Glomerular endothelial cell (primary cell): Measurements from ENCODE around the gene RNF183. TPM values are rescaled to one million over a fixed set of nuclear protein-coding genes. Genes with fewer than 3 reads are reported as not detected.
A peak's percentile ranks its signal among the peaks of the same experiment; 100 is the strongest.

Experiments used
- DNase-seq: peaks from one replicate; pipeline ENCODE4 v3.0.0-alpha.2; 2011; ENCODE audit warnings: low read depth, low spot score; ENCODE audit errors: extremely low read depth
- total RNA-seq: library from RNA; depleted of rRNA; stranded (reverse); fragments of >200 nt; gene quantifications from 2 replicates; pipeline ENCODE4 v1.2.3, GENCODE V29; 2015

Gene RNF183, protein sequence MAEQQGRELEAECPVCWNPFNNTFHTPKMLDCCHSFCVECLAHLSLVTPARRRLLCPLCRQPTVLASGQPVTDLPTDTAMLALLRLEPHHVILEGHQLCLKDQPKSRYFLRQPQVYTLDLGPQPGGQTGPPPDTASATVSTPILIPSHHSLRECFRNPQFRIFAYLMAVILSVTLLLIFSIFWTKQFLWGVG
- not detected in 2 replicates for total RNA-seq

DNA sequence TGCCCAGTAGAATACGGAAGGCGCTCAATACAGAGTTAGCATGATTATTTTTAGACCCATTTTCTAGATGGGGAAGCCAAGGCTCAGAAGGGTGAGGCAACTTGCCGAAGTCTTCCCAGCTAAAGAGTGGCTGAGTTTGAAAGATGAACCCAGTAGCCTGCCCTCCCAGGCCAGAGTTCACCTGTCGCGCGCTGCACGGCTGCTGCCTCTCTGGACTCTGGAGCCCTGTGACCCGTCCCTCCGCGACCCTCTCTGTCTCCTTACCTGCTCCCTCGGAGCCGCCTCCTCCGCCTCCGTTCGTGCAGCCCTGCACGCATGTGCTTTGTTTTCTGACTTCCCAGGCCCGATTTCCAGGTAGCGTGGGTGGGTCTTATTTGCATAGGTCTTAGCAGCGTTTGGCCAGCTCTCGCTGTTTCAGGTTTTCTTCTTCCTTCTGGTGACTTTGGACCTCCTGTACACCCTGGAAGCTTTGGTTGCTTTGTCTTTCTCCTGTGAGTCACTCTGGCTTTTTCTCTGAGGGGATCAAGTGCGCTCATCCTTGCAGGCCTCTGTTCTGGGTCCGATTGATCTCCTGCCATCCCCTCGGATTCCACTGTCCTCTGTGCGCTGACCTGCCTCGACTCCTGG is at the start of gene RNF183:
TSS of gene RNF183 (minus strand) at position 585 of the 627 bp plus-strand sequence. CDS start 5,192 bp downstream, outside the sequence.
- no peak for DNase-seq

DNA sequence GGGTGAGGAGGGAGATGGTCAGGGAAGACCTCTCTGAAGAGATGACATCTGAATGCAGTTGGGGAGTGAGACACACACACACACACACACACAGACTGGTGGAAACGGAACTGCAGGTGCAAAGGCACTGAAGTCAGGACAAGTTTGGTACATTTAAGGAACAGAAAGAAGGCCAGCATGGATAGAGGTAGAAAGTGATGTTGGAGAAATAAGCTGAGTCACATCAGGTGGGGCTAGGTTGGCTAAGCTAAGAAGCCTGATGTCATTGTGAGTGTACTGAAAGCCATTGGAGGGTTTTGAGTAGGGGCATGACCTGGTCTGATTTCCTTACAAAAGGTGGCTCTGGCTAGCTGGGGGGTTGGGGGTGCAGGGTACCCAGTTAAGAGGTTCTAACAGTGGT is 49.2 kb upstream of the RNF183 start:
- no peak for DNase-seq

DNA sequence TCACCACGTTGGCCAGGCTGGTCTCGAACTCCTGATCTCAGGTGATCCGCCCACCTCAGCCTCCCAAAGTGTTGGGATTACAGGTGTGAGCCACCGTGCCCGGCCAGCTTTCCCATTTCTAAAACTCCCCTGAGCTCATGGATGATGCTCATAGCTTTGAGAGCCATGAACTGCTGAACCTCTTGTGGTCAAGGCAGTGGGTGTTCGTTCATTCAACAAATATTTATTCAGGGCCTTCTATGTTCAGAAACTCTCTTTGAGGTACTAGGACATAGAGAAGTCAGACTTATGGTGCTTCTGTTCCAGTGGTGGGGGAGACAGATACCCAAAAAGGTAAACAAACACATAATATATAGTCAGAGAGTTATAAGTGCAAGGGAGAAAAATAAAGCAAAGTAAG is 48.8 kb upstream of the RNF183 start:
- DNase-seq = no peak

DNA sequence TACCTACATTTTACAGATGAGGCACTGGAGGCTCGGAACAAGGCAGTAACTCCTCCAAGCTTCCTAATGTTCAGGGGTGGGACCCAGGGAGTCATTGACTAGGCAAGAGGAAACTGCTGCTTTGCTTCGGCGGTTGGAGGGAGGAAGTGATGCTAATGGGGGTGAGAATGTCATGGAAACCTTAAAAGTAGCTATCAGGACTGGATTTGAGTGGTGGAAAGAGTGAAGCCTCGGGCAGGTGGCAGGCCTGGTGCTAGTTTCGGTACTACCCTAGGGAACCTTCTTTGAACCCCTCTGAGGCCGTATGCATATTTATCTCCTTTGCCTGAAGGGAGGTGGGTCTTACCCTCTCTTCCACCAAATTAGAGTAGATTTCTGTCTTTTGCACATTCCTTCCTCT is 47.8 kb upstream of the RNF183 start:
- no peak for DNase-seq

DNA sequence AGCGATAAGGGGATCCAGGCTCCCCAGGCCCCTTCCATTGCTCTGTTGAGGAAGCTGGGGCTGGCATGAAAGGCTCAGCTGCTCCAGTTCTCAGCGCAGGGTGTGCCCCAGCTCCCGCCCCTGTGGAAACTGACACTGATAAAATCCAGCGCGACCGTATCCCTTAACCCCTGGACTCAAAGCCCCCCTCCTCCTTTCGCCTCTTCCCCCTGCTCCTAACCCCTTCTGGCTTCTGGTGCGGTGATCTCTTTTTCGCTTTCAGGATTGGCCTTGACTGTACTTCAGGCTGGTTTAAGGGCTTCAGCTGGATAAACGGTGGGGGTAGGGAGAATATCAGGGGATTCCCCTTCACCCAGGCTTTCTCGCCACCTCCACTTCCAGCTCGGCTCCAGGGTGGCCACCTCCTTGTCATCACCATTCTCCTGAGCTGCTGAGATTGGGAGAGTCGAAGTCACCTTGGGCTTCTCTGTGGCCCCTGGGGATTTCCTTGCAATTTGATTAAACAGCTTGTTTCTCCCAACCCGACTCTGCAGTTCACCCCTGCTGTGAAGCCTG is 47.0 kb upstream of the RNF183 start:
- no peak for DNase-seq

DNA sequence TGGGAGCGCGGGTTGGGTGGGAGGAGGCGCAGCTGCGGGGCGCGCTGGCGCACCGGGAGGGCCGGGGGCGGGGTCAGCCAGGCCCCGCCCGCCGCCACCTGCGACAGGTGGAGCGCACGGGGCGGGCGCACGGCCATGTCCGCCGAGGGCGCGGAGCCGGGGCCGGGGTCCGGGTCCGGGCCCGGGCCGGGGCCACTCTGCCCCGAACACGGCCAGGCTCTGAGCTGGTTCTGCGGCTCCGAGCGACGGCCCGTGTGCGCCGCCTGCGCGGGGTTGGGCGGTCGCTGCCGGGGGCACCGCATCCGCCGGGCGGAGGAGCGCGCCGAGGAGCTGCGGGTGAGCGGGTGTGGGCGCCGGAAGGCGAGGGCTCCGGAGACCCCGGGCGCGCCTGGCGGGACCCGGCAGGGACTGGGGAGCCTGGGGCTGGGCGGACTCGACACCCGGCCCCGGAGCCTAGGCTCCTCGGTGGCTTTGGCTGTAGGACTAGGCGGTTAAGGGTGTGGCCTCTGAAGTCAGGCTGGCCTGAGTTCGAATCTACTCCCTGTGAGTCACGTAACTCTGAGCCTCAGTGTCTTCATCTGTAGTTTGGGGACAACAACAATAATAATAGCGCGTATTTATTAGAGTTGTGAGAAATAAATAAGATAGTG is 46.4 kb upstream of the RNF183 start, which contains the start of gene BSPRY:
TSS of gene BSPRY (plus strand) at position 97 of the 650 bp plus-strand sequence. CDS start at position 136, 39 bp downstream.
- DNase-seq = no peak

DNA sequence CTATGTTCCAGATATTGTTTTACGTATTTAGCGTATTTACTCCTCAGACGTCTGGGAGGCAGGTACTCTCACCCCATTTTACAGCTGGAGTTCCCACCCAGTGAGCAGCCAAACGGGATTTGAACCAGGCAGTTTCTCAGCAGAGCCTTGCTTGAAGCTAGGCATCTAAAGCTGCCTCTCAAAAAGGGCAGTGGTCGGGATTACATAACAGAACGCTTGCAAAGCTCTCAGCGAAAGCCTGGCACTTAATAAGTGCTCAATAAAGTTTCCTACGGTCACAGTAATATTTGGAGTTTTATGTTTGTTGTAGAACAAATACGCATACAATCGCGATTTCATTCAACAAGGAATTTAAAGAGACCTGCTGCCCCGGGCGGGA is 45.9 kb upstream of the RNF183 start:
- DNase-seq = no peak

DNA sequence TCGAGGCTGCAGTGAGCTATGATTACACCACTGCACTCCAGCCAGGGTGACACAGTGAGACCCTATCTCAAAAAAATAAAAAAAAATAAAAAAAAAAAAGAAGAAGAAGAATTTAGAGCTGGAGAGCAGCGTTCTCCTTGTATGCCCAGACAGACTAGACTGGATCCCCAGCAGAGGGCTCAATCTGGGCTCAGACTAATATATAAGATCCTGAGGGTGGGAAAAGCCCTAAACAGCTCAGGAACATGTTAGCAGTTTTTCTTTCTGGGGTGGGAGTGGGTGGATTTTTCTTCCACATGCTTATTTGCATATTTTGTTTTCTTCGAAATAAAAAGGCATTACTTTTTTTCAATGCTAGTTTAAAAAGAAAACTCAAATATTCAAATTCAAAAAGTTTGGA is 45.3 kb upstream of the RNF183 start:
- no peak for DNase-seq

DNA sequence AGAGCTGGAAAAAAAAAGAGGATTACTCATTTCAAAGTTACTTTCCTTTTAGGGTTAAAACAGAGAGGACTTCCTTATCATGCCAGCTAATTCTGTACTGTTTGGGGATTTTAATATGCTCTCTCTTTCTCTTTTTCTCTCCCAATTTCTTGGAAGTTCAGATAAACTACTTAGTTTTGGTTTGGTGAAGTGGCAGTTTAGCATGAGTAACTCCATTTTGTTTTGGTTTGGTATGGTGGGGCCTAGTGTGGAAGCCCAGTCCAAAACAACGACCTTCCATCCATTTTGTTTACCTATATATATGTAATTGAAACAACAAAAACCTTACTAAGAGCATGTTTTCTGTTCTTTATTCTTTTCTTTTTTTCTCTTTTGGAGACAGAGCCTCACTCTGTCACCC is 42.5 kb upstream of the RNF183 start:
- no peak for DNase-seq

DNA sequence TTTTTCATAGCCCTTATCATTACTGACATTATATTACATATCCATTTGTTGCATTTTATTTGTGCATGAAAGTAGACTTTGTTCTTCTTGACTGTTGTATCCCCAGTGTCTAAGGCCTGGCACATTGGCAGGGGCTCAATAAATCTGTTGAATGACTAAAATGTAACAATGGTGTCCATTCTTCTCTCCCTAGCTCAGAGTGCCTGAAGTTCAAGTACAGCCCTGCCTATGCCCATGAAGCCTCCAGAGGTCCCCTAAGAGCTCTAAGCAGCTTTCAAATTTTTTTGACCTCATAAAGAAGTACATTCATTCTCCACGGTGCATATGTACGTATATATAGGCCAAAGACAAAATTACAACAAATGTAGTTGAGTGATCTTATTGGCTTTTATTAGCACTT is 42.0 kb upstream of the RNF183 start:
- no peak for DNase-seq

DNA sequence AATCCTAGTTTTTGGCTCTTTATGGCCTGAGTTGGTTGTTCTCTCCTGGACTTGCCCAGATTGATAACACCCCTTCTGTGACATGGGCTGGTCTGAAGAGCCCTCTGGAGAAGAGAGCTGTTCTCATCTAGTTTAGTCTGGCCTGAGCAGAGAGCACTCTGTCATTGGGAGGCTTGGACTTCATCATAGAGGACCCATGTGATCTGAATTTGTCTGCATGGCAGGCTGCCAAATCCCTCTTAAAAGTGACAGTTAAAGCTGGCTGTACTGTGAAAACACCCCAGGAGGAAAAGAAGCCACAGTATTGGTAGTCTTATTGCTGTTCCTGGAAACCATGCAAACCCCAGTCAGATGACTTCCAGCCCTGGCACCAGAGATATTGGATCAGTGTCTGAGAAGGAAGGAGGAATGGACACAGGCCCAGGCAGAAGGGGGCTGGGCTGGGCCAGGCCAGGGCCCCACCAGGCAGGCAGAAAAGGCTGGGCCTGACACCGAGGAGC is 40.6 kb upstream of the RNF183 start:
- no peak for DNase-seq

DNA sequence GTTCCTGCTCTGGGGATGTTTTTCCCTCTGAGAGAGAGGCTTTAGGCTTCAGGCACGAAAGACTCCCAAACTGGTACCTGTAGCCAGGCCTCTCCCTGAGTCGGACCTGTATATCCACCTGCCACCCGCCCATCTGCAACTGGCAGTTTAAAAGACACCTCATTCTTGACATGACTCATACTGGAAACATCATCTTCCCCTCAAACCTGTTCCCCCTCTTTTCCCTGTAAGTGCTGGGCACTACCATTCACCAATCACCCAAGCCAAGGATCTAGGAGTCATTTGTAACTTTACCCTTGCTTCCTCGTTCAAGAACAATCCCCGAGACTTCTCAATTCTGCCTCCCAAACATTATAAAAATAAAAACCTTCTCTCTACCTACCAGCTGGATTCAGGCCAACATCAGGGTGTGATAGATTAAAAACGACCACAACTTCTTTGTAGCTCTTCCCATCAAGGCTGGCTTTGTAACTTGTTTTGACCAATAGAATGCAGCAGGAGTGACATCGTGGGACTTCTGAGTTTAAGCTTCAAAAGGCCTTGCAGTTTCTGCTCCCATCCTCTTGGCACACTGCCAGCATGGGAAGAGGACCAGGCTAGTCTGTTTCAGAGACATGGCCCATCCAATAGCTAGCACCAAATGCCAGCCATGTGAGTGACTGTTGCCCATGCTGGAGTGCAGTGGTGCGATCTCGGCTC is 38.7 kb upstream of the RNF183 start:
- no peak for DNase-seq

DNA sequence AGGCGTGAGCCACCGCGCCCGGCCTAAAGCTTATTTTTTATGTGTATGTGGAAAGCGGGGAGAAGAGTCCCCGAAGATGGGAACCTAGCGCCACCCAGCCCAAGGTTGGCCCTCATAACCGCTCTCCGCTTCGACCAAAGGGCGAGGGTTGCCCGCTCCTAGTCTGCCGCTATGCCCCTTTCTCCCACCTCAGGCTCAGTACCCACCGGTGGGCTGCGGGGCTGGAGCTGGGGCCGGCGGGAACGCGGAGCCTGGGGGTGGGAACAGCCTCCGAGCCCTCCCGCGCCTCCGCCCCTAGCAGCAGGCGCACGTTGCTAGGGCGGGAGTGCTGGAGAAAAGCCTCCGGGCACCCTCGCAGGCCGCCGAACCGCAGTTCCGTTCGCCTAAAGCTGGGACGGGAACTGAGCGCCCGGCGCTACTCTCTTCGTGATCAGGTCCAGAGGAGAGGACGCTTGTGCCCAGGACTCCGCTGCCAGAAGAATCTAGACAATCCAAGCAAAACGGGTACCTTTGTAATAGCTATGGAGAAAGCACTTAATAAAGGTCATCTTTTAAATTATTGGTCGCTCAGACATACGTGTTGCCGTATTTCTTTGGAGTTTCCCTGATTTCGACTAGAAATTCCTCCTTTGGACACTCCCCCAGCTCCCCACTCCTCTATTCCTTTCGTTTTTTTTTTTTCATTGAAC is 37.0 kb upstream of the RNF183 start, which contains the start of gene WDR31:
TSS of gene WDR31 (minus strand) at position 265 of the 689 bp plus-strand sequence. CDS start 8,253 bp downstream, outside the sequence.
- DNase-seq = peak; percentile 52

DNA sequence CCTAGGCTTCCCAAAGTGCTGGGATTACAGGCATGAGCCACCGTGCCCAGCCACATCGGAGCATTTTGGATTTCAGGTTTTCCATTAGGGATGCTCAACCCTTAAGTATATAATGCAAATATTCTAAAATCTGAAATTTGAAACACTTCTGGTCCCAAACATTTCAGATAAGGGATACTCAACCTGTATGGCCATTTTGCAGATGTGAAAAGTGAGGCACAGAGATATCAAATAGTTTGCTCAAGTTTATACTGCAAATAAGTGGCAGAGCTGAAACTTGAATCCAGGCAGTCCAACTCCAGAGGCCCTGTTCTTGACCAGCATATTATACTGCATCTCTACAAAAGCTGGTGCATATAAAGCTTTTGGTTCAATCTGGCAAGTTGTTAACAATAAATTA is 34.5 kb upstream of the RNF183 start:
- DNase-seq = no peak

DNA sequence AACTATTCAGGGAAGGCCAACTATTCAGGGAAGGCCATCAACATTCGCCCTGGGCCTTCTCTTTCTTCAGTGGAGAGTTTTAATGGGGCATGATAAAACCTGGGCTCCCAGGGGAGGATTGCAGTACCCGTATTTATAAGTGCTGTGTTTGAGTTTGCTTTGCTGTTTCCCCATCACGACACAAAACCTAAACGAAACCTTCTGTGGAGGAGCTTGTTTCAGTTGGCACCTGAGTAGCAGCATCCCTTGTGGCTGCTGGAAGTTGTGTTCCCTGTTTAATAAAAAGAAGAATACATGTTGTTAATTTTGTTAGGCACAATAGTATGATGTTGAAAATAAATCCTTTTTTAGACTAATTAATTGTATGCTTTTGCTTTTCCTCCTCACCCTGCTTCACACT is 28.6 kb upstream of the RNF183 start:
- no peak for DNase-seq

DNA sequence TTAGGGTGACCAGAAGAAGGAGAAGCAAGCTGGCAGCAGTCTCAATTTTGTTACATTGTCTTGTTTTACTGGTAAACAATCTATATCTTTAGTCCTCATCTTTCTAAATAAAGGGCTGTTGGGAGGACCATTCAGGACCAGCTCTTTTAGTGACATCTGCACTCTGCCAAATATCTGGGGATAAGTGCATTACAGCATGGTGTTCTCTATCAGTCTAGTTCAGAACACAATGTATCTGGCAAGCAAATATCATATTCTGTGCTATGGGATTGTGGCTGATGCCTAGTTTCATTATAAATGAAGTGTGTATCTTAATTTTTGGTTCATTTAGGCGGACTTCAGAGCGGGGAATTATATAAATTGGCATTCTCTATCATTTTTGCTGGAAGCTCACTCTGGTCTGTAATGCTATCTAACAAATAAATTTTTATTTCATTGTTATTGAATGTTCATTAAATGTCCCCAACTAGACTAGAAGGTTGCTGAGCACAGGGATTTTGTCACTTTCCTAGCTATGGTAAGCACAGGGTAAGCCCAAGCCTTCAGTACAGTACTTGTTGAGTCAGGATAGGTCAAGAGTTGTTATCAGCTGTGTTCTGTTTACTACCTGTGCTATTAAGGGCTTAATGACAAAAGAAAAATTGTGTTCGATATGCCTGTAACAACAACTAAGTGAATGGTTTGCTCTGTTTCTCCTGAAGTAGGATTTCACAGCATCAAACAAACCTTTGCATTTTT is 25.0 kb upstream of the RNF183 start:
- DNase-seq = no peak

DNA sequence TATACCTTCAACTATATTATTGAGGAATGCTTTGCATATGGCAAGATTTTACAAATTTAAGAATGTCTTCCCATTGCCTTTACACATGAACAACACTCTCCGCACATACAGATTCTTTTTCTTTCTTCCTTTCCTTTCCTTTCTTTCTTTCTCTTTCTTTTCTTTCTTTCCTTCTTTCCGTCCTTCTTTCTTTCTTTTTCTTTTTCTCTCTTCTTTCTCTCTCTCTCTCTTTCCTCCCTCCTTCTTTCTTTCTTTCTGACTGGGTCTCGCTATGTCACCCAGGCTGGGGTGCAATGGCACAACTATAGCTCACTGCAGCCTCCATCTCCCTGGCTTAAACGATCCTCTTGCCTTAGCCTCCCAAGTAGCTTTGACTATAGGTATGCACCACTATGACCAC is 23.1 kb upstream of the RNF183 start:
- DNase-seq = no peak

DNA sequence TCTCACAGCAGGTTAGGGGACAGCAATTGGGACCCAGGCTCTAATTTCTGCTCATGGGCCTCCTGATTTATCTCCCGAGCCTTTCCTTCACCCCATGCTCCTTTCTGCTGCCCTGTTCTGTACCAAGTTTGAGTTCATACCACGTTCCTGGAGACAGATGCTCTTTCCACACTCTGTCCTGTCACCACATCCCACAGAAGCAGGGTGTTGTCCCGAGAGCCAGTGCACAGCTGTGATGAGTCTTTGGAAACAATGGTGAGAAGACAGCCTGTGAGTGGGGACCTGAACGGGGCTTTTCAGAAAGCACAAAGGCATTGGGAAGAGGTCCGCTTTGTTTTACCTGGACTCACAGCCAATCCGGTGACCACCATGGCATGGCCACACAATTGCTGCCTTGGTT is 19.5 kb upstream of the RNF183 start:
- DNase-seq = no peak

DNA sequence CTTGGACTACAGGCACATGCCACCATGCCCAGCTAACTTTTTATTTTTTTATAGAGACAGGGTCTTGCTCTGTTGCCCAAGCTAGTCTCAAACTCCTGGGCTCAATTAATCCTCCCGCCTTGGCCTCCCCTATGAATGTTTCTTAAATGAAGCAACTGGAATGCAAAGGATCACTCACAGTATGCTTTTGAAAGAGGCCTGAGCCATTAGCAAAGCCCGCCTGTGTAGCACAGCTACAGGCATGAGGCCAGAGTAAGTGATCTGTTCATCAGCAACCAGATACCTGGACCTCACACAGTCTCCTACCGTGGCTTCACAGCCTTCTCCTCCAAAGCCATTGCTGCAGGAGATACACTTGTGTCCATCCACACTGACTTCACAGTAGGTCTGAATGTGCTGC is 16.9 kb upstream of the RNF183 start:
- no peak for DNase-seq

DNA sequence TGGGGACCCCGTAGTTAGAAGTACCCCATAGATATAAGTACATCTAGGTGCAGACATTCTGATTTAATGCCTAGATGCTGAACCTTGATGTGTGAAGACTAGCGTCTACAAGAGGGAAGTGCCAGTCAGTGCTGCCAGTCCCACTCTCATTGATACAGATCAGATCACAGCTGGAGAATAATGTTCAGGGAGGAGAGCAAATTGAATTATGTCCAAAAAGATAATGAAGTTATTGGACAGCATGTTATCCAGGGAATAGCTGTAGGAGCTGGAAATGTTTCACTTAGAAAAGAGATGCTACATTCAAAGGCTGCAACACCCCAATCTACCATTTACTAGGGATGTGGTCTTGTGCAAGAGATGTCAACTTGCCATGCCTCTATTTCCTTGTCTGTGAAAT is 15.9 kb upstream of the RNF183 start:
- DNase-seq = no peak
